Measurements from ENCODE around the gene AASS. TPM values are rescaled to one million over a fixed set of nuclear protein-coding genes. Genes with fewer than 3 reads are reported as not detected.
"Not testable (repeated sequence)": the region's sequence is repeated elsewhere in the genome, so short reads cannot be mapped to it uniquely, and the experiment has no call there.

The AASS gene
- total RNA-seq, 1 experiment from 2014 or later: 11.3 TPM

- Histone ChIP-seq H3K36me3 (ENCODE audit: control insufficient read depth, insufficient read depth, low read length) (no peaks in the 10 kb centered on the region), H3K9me3 (no peaks in the 10 kb centered on the region), H3K4me3 (ENCODE audit: low read depth, low read length) (no peak overlapping the region), H3K4me1 (peaks cover 10% of the 10 kb centered on the region; the same call in 1 of the 2 replicates), H3K27me3 (replicated peaks; ENCODE audit: control insufficient read depth, insufficient read depth, low read length) (no peaks in the 10 kb centered on the region)
- Mint-ChIP-seq H3K9me3 (ENCODE audit: unreplicated experiment) (no peaks in the 10 kb centered on the region), H3K36me3 (ENCODE audit: insufficient read depth, unreplicated experiment) (no peaks in the 10 kb centered on the region), H3K27me3 (ENCODE audit: insufficient read depth, unreplicated experiment) (no peaks in the 10 kb centered on the region), H3K4me3 (ENCODE audit: unreplicated experiment) (no peak overlapping the region), H3K27ac (ENCODE audit: unreplicated experiment) (no peak overlapping the region), H3K4me1 (ENCODE audit: low read depth, unreplicated experiment) (no peaks in the 10 kb centered on the region)
- no peak for TF ChIP-seq CTCF (IDR thresholded peaks at IDR 0.05; ENCODE audit: insufficient read depth in 1 of 2, low read depth in 1 of 2, low read length in 1 of 2, severe bottlenecking in 1 of 2, unreplicated experiment in 1 of 2)
- intact Hi-C loops (cut with micrococcal nuclease; ENCODE audit: unreplicated experiment): no loop called here
- CTCF ChIA-PET: no interaction called here
- BruUV-seq (replicated peaks): no TSS peak
- DNase-seq: no peak
- POLR2A ChIA-PET: no interaction called here
Measured at GRCh38 chr7:122136078-122136477, 8.0 kb downstream of the AASS start.

- Histone ChIP-seq H3K4me3 (ENCODE audit: low read depth, low read length) (no peak overlapping the region), H3K4me1 (peaks cover 10% of the 10 kb centered on the region; the same call in 1 of the 2 replicates), H3K9me3 (no peaks in the 10 kb centered on the region), H3K27me3 (replicated peaks; ENCODE audit: control insufficient read depth, insufficient read depth, low read length) (no peaks in the 10 kb centered on the region), H3K36me3 (ENCODE audit: control insufficient read depth, insufficient read depth, low read length) (no peaks in the 10 kb centered on the region)
- Mint-ChIP-seq H3K4me3 (ENCODE audit: unreplicated experiment) (no peak overlapping the region), H3K4me1 (ENCODE audit: low read depth, unreplicated experiment) (no peaks in the 10 kb centered on the region), H3K27ac (ENCODE audit: unreplicated experiment) (no peak overlapping the region), H3K36me3 (ENCODE audit: insufficient read depth, unreplicated experiment) (no peaks in the 10 kb centered on the region), H3K9me3 (ENCODE audit: unreplicated experiment) (no peaks in the 10 kb centered on the region), H3K27me3 (ENCODE audit: insufficient read depth, unreplicated experiment) (no peaks in the 10 kb centered on the region)
- BruUV-seq (replicated peaks): no TSS peak
- ChIA-PET CTCF (no interaction called here), POLR2A (no interaction called here)
- intact Hi-C loops (cut with micrococcal nuclease; ENCODE audit: unreplicated experiment): no loop called here
- TF ChIP-seq CTCF (IDR thresholded peaks at IDR 0.05; ENCODE audit: insufficient read depth in 1 of 2, low read depth in 1 of 2, low read length in 1 of 2, severe bottlenecking in 1 of 2, unreplicated experiment in 1 of 2): no peak
- DNase-seq: no peak
Measured at GRCh38 chr7:122135275-122135674, 8.8 kb downstream of the AASS start.

GRCh38 chr7:122134793-122135192 is 9.3 kb downstream of the AASS start:
- H3K4me1 ChIP-seq; CTCF ChIA-PET; H3K27ac Mint-ChIP-seq (ENCODE audit: unreplicated experiment); H3K36me3 ChIP-seq (ENCODE audit: control insufficient read depth, insufficient read depth, low read length); intact Hi-C loops (cut with micrococcal nuclease; ENCODE audit: unreplicated experiment); H3K4me3 Mint-ChIP-seq (ENCODE audit: unreplicated experiment); H3K27me3 ChIP-seq (replicated peaks; ENCODE audit: control insufficient read depth, insufficient read depth, low read length); POLR2A ChIA-PET; H3K27me3 Mint-ChIP-seq (ENCODE audit: insufficient read depth, unreplicated experiment); H3K4me1 Mint-ChIP-seq (ENCODE audit: low read depth, unreplicated experiment); H3K9me3 Mint-ChIP-seq (ENCODE audit: unreplicated experiment); H3K36me3 Mint-ChIP-seq (ENCODE audit: insufficient read depth, unreplicated experiment); H3K9me3 ChIP-seq; H3K4me3 ChIP-seq (ENCODE audit: low read depth, low read length); DNase-seq; BruUV-seq (replicated peaks): not testable (repeated sequence)

GRCh38 chr7:122133477-122133876 is 10.6 kb downstream of the AASS start:
- Mint-ChIP-seq H3K27me3 (ENCODE audit: insufficient read depth, unreplicated experiment) (no peaks in the 10 kb centered on the region), H3K27ac (ENCODE audit: unreplicated experiment) (no peak overlapping the region), H3K9me3 (ENCODE audit: unreplicated experiment) (no peaks in the 10 kb centered on the region), H3K4me3 (ENCODE audit: unreplicated experiment) (no peak overlapping the region), H3K36me3 (ENCODE audit: insufficient read depth, unreplicated experiment) (no peaks in the 10 kb centered on the region), H3K4me1 (ENCODE audit: low read depth, unreplicated experiment) (no peaks in the 10 kb centered on the region)
- Histone ChIP-seq H3K9me3 (no peaks in the 10 kb centered on the region), H3K4me3 (ENCODE audit: low read depth, low read length) (no peak overlapping the region), H3K27me3 (replicated peaks; ENCODE audit: control insufficient read depth, insufficient read depth, low read length) (no peaks in the 10 kb centered on the region), H3K36me3 (ENCODE audit: control insufficient read depth, insufficient read depth, low read length) (no peaks in the 10 kb centered on the region), H3K4me1 (peaks cover 10% of the 10 kb centered on the region; the same call in 1 of the 2 replicates)
- CTCF ChIA-PET: interaction anchor here (0.7 kb wide), 1 partner anchor 40 kb away, joined by 3 read pairs; no protein-coding TSS in a partner anchor
- no peak for DNase-seq
- no TSS peak for BruUV-seq (replicated peaks)
- intact Hi-C loops (cut with micrococcal nuclease; ENCODE audit: unreplicated experiment): no loop called here
- TF ChIP-seq CTCF (IDR thresholded peaks at IDR 0.05; ENCODE audit: insufficient read depth in 1 of 2, low read depth in 1 of 2, low read length in 1 of 2, severe bottlenecking in 1 of 2, unreplicated experiment in 1 of 2): no peak
- POLR2A ChIA-PET: no interaction called here
